ENCODE data around the gene UHRF1.
"Not testable (repeated sequence)": the region's sequence is repeated elsewhere in the genome, so short reads cannot be mapped to it uniquely, and the experiment has no call there.

UHRF1 gene

GRCh38 chr19:4909156-4909896 is at the start of gene UHRF1:
TSS of gene UHRF1 (plus strand) at chr19:4909501. CDS start at chr19:4910886, 1,385 bp downstream.
- no peak for DNase-seq (ENCODE audit: low spot score)

- DNase-seq (ENCODE audit: low spot score) = no peak
Measured at GRCh38 chr19:4859697-4860096, 49.6 kb upstream of the UHRF1 start.

GRCh38 chr19:4861147-4861546 is 48.2 kb upstream of the UHRF1 start:
- peak; percentile 55 for DNase-seq (ENCODE audit: low spot score)

- DNase-seq (ENCODE audit: low spot score) = no peak
Measured at GRCh38 chr19:4866595-4867424, 42.5 kb upstream of the UHRF1 start.

GRCh38 chr19:4867534-4868285 is 41.6 kb upstream of the UHRF1 start, which contains the start of gene PLIN3:
TSS of gene PLIN3 (minus strand) at chr19:4867667. CDS start at chr19:4861394, 6,273 bp downstream.
- DNase-seq (ENCODE audit: low spot score) = peak; percentile 92

GRCh38 chr19:4868286-4868834 is 40.9 kb upstream of the UHRF1 start:
- no peak for DNase-seq (ENCODE audit: low spot score)

GRCh38 chr19:4870025-4870700 is 39.1 kb upstream of the UHRF1 start:
- peak; percentile 83 for DNase-seq (ENCODE audit: low spot score)

- no peak for DNase-seq (ENCODE audit: low spot score)
Measured at GRCh38 chr19:4871711-4872110, 37.6 kb upstream of the UHRF1 start.

GRCh38 chr19:4873930-4874329 is 35.4 kb upstream of the UHRF1 start:
- no peak for DNase-seq (ENCODE audit: low spot score)

- DNase-seq (ENCODE audit: low spot score) = no peak
Measured at GRCh38 chr19:4877753-4878490, 31.4 kb upstream of the UHRF1 start.

- DNase-seq (ENCODE audit: low spot score) = no peak
Measured at GRCh38 chr19:4878491-4878968, 30.8 kb upstream of the UHRF1 start.

GRCh38 chr19:4879041-4879440 is 30.3 kb upstream of the UHRF1 start:
- no peak for DNase-seq (ENCODE audit: low spot score)

GRCh38 chr19:4882874-4883273 is 26.4 kb upstream of the UHRF1 start:
- DNase-seq (ENCODE audit: low spot score) = not testable (repeated sequence)

GRCh38 chr19:4884993-4885392 is 24.3 kb upstream of the UHRF1 start:
- DNase-seq (ENCODE audit: low spot score) = not testable (repeated sequence)

GRCh38 chr19:4887803-4888202 is 21.5 kb upstream of the UHRF1 start:
- not testable (repeated sequence) for DNase-seq (ENCODE audit: low spot score)

GRCh38 chr19:4889034-4889815 is 20.1 kb upstream of the UHRF1 start:
- no peak for DNase-seq (ENCODE audit: low spot score)

- no peak for DNase-seq (ENCODE audit: low spot score)
Measured at GRCh38 chr19:4891066-4891465, 18.2 kb upstream of the UHRF1 start.

GRCh38 chr19:4892962-4893361 is 16.3 kb upstream of the UHRF1 start:
- not testable (repeated sequence) for DNase-seq (ENCODE audit: low spot score)

- DNase-seq (ENCODE audit: low spot score) = peak; percentile 16
Measured at GRCh38 chr19:4896372-4896771, 12.9 kb upstream of the UHRF1 start.

- no peak for DNase-seq (ENCODE audit: low spot score)
Measured at GRCh38 chr19:4897146-4897545, 12.2 kb upstream of the UHRF1 start.

All from LoVo (cell line).